Right lobe of liver (tissue), 6 donors: ENCODE results near the gene ITGAE. TPM values are rescaled to one million over a fixed set of nuclear protein-coding genes. Genes with fewer than 3 reads are reported as not detected.

Source experiments
- ATAC-seq, 4 donors: fragments of 200-7000 bp; cut with Tn5 transposase; one replicate each; pipeline ENCODE4 v1.9.1; 2020; ENCODE audit warnings: mild to moderate bottlenecking in 4 of 4, moderate library complexity in 4 of 4
- DNase-seq, 3 donors: peaks; one replicate each; pipeline ENCODE4 v3.0.0-alpha.2; 2020
- H3K27ac ChIP-seq, 3 donors: fragments of 200-600 bp; one replicate each; pipeline ENCODE4 v1.8.0; 2022
- H3K27me3 ChIP-seq, 2 donors: fragments of 200-600 bp; one replicate each; pipeline ENCODE4 v1.8.0; 2022
- H3K36me3 ChIP-seq, 4 donors: fragments of 200-600 bp; sonication (generic) in 1 of 4; one replicate each; pipeline versions ENCODE4 v1.5.1 to v1.8.0; 2017 to 2022; ENCODE audit warnings: control low read depth in 1 of 4
- H3K4me1 ChIP-seq, 4 donors: fragments of 200-600 bp; sonication (generic) in 1 of 4; one replicate each; pipeline versions ENCODE4 v1.5.1 to v1.8.0; 2017 to 2022; ENCODE audit warnings: control low read depth in 1 of 4
- H3K4me3 ChIP-seq, 3 donors: fragments of 200-600 bp; one replicate each; pipeline ENCODE4 v1.8.0; 2022
- H3K9me3 ChIP-seq, 4 donors: fragments of 200-600 bp; sonication (generic) in 1 of 4; one replicate each; pipeline versions ENCODE4 v1.5.1 to v1.8.0; 2017 to 2022; ENCODE audit warnings: control low read depth in 1 of 4
- CTCF ChIP-seq, 4 donors: fragments of 200-600 bp in 3 of 4; fragments of 450-650 bp in 1 of 4; IDR thresholded peaks; one replicate each; pipeline versions ENCODE4 v1.5.1 to v1.8.0; 2016 to 2022; ENCODE audit warnings: antibody characterized with exemption in 4 of 4, mild to moderate bottlenecking in 2 of 4
- POLR2A ChIP-seq: fragments of 450-650 bp; IDR thresholded peaks from one replicate; pipeline ENCODE4 v1.6.1; 2017; ENCODE audit warnings: antibody characterized with exemption, mild to moderate bottlenecking
- WGBS: methylation state at CpG from one replicate; pipeline ENCODE4 v1.1.6; 2018; ENCODE audit warnings: low coverage, low lambda C conversion rate; ENCODE audit not compliant: insufficient coverage; ENCODE audit errors: missing lambda C conversion rate; 5-methylcytosine and 5-hydroxymethylcytosine counted together
- intact Hi-C, 2 donors: fragments of 100-400 bp; cut with DNase I; formaldehyde crosslinking; loops; one replicate each; pipeline versions ENCODE4 v1.11.2 to v1.14.1; 2022
- total RNA-seq, 6 experiments: library from RNA; depleted of rRNA in 2 of 6; stranded (reverse); fragments of >200 nt in 2 of 6; fragmentation: NEBNext Ultra II Directional in 3 of 6; extraction: Animal tissue kit (Norgen Biotek cat#: 25700) in 3 of 6; gene quantifications; one replicate each; pipeline versions ENCODE4 v1.1.0 to v1.2.4, GENCODE V29; 2016 to 2023
- donor health status: DM: no; HTN: yes; CAD: no.
- donor health status: DM: no; HTN: no; CAD: no.
- donor health status: DM: no; HTN: no; CAD: no.
- donor health status: DM: no; HTN: yes; CAD: no.
- donor health status: DM: no; HTN: yes; CAD: no.

ITGAE gene
- total RNA-seq, 6 experiments from 2014 or later = 5.4 to 7.7 (median 5.8) TPM

GRCh38 chr17:3695129-3695722 is 105.8 kb downstream of the ITGAE start:
- peak; percentile 8 to 21 (median 15) for ATAC-seq
- no peak for TF ChIP-seq POLR2A
- Histone ChIP-seq H3K4me3 (peak overlapping the region in 2 of 3 donors; percentile 34 to 51), H3K9me3 (no peaks in the 10 kb centered on the region), H3K36me3 (no peaks in the 10 kb centered on the region), H3K4me1 (peaks cover 0 to 7% (median 0%) of the 10 kb centered on the region in 4 donors), H3K27ac (no peak overlapping the region), H3K27me3 (no peaks in the 10 kb centered on the region)
- DNase-seq = no peak
- WGBS = 13% methylated on average over 9 of the region's 17 CpGs
- intact Hi-C loops = no loop called here

- ATAC-seq = no peak
- no peaks in the 10 kb centered on the region for H3K9me3 ChIP-seq
- WGBS = 63% methylated on average over 9 of the region's 9 CpGs
- no peaks in the 10 kb centered on the region for H3K27me3 ChIP-seq
- H3K27ac ChIP-seq = no peak overlapping the region
- no peak for DNase-seq
- intact Hi-C loops = no loop called here
- H3K36me3 ChIP-seq = no peaks in the 10 kb centered on the region
- no peak overlapping the region for H3K4me3 ChIP-seq
- peaks cover 0 to 7% (median 0%) of the 10 kb centered on the region in 4 donors for H3K4me1 ChIP-seq
- TF ChIP-seq CTCF (IDR thresholded peaks at IDR 0.05) (no peak), POLR2A (no peak)
Observed at GRCh38 chr17:3693829-3694231, 107.2 kb downstream of the ITGAE start.

- no peaks in the 10 kb centered on the region for H3K9me3 ChIP-seq
- no peak overlapping the region for H3K4me3 ChIP-seq
- WGBS = 61% methylated on average over 4 of the region's 4 CpGs
- intact Hi-C loops = no loop called here
- ATAC-seq = no peak
- peaks cover 0 to 7% (median 0%) of the 10 kb centered on the region in 4 donors for H3K4me1 ChIP-seq
- H3K36me3 ChIP-seq = no peaks in the 10 kb centered on the region
- H3K27ac ChIP-seq = no peak overlapping the region
- no peak for DNase-seq
- TF ChIP-seq POLR2A (no peak), CTCF (IDR thresholded peaks at IDR 0.05) (no peak)
- H3K27me3 ChIP-seq = no peaks in the 10 kb centered on the region
Observed at GRCh38 chr17:3693141-3693540, 107.8 kb downstream of the ITGAE start.

GRCh38 chr17:3692346-3692745 is 108.6 kb downstream of the ITGAE start:
- H3K27me3 ChIP-seq = no peaks in the 10 kb centered on the region
- no peak for ATAC-seq
- no peaks in the 10 kb centered on the region for H3K9me3 ChIP-seq
- TF ChIP-seq POLR2A = no peak
- no peak for TF ChIP-seq CTCF (IDR thresholded peaks at IDR 0.05)
- peak in 1 of 3 donors; percentile 14 for DNase-seq
- no peak overlapping the region for H3K27ac ChIP-seq
- 43% methylated on average over 3 of the region's 9 CpGs for WGBS
- no peak overlapping the region for H3K4me3 ChIP-seq
- intact Hi-C loops = no loop called here
- peaks cover 0 to 7% (median 0%) of the 10 kb centered on the region in 4 donors for H3K4me1 ChIP-seq
- no peaks in the 10 kb centered on the region for H3K36me3 ChIP-seq

- TF ChIP-seq POLR2A = no peak
- no peak for TF ChIP-seq CTCF (IDR thresholded peaks at IDR 0.05)
- ATAC-seq (no peak), DNase-seq (peak in 1 of 3 donors; percentile 40)
- Histone ChIP-seq H3K27me3 (no peaks in the 10 kb centered on the region), H3K27ac (no peak overlapping the region), H3K9me3 (no peaks in the 10 kb centered on the region), H3K36me3 (no peaks in the 10 kb centered on the region), H3K4me3 (no peak overlapping the region), H3K4me1 (peaks cover 0 to 7% (median 0%) of the 10 kb centered on the region in 4 donors)
- WGBS = 50% methylated on average over 3 of the region's 16 CpGs
- intact Hi-C loops = no loop called here
Observed at GRCh38 chr17:3691617-3692067, 109.3 kb downstream of the ITGAE start.
